ENCODE results near the gene VPREB3.

DNA sequence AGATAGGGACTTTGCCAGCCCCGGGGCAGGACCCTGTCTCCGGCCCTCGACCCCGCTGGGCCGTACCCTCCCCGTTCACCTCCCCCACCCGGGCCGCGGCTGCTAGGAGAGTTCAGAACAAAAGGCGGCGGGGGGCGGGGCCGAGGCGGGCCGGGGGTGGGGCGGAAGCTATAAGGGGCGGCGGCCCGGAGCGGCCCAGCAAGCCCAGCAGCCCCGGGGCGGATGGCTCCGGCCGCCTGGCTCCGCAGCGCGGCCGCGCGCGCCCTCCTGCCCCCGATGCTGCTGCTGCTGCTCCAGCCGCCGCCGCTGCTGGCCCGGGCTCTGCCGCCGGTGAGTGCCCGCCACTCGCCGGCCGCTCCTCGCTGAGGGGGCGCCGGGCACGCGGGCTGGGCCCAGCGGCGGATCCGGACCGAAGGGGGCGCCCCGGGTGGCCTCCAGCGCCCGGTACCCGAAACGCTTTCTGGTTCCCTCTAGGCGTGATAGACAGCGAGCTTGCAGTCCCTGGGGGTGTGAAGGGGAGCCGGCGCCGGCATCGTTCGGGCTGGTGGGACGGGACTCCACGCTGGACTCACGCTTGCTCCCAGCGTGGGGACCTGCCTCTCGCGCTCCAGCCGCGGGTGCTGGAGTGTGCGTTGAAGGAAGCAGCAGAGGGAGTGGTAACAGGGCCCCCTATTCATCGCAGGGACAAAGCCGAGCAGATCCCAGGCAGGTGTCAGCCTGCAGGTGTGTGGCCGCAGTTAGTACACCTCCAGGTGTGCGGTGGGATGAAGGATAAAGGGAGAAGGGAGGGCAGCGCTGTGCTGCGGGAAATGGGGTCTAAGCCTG lies 18.6 kb upstream of the VPREB3 start, which contains the start of gene MMP11:
- TF ChIP-seq, protein P1, sequence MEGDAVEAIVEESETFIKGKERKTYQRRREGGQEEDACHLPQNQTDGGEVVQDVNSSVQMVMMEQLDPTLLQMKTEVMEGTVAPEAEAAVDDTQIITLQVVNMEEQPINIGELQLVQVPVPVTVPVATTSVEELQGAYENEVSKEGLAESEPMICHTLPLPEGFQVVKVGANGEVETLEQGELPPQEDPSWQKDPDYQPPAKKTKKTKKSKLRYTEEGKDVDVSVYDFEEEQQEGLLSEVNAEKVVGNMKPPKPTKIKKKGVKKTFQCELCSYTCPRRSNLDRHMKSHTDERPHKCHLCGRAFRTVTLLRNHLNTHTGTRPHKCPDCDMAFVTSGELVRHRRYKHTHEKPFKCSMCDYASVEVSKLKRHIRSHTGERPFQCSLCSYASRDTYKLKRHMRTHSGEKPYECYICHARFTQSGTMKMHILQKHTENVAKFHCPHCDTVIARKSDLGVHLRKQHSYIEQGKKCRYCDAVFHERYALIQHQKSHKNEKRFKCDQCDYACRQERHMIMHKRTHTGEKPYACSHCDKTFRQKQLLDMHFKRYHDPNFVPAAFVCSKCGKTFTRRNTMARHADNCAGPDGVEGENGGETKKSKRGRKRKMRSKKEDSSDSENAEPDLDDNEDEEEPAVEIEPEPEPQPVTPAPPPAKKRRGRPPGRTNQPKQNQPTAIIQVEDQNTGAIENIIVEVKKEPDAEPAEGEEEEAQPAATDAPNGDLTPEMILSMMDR (conservative IDR thresholded peaks at IDR 0.05) = no peak
- peak; percentile 77; the same call in 1 of the 2 replicates for TF ChIP-seq ZFX (IDR thresholded peaks at IDR 0.05)
